ENCODE measurements around the gene SPOCK2. TPM values are rescaled to one million over a fixed set of nuclear protein-coding genes. Genes with fewer than 3 reads are reported as not detected.

Gene SPOCK2
- polyA plus RNA-seq, 1 experiment: 0.04 TPM

DNA sequence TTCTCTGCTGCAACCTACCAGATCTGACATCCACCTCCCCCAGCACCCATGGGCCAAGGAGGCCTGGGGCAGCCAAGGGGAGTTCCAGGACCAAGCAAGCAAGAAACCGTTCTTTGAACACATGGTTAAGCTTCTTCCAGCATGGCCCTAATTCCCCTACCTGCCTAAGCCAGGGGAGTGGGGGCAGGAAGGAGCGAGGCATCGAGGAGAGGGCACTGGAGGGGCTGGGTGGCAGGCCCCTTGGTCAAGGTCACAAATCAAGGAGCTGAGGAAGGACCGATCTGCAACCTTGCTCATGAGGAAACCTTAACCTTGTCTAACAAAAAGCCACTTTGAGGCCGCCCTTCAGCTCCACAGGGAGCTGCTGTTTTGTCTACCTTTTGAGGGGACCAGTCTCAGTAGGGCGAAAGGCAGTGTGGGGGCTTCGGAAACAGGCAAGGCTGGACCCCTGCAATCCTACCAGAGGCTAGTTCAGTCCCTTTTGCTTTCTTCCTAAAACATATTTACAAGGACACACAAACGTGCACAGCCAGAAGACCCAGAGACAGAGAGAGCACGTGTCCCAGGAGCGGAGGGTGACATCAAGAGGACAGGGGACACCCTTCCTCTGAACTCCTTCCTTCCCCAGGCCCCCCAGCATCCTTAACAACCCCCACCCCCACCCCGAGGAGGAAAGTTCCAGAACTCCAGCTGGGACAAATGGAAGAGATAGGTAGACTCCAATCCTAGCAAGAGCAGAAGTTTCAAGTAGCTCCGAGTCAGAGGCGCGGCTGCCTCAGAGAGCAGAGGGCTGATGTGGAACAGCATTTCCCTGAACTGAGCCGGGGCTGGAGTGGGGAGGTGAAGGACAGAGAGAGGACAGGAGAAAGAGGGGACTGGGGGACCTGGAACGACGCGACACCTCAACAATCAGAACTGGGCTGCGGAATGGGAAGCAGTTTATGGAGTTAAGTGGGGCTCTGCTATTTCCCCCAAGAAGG is 28.2 kb downstream of the SPOCK2 start:
- POLR2A ChIA-PET: no interaction called here
- TF ChIP-seq, protein P1, sequence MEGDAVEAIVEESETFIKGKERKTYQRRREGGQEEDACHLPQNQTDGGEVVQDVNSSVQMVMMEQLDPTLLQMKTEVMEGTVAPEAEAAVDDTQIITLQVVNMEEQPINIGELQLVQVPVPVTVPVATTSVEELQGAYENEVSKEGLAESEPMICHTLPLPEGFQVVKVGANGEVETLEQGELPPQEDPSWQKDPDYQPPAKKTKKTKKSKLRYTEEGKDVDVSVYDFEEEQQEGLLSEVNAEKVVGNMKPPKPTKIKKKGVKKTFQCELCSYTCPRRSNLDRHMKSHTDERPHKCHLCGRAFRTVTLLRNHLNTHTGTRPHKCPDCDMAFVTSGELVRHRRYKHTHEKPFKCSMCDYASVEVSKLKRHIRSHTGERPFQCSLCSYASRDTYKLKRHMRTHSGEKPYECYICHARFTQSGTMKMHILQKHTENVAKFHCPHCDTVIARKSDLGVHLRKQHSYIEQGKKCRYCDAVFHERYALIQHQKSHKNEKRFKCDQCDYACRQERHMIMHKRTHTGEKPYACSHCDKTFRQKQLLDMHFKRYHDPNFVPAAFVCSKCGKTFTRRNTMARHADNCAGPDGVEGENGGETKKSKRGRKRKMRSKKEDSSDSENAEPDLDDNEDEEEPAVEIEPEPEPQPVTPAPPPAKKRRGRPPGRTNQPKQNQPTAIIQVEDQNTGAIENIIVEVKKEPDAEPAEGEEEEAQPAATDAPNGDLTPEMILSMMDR (IDR thresholded peaks at IDR 0.05; ENCODE audit: insufficient read depth, low read depth, low read length): no peak
- CTCF ChIA-PET: interaction anchor here (0.9 to 3.7 kb wide), 8 partner anchors 11 to 164 kb away, joined by 3 to 17 read pairs (median 3); partner anchors contain the start of gene CHST3

DNA sequence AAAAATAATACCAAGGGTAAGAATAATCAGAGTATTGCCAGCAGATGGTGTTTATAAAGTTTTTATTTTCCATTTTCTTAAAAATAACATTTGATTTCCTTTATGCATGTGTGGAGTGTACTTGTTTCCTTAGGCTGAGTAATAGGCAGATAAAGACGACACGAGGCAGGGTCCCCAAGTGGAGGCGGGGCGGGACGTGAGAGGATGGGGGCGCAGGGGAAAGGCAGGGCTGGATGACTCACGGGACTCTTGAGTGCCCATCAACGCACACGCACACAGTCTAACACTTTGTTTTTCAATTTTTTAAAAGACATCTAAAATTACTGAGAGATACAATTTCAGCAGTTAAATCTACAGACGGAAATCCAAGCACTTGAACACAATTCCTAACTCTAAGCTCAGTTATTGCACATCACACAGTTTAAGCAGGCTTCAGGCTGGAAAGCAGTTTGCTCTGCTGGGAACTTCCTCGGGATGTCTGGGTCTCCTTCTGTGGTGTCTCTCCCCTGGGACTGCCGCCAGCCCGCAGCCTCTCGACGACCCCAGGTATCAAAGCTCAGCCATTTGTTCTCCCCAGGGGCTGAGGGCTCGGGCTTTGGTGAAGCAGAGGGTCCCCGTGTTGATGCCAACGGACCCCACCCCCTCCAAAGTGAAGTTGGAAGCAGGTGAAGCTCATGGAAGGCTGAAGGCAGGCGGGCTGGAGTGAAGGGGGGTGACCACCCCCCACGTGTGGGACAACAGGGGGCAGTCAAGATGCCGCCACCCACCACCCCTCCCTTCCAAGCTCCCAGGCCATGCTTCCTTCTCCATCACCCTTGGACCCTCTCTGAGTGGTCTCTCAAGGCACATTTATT is 29.1 kb downstream of the SPOCK2 start:
- no peak for DNase-seq (ENCODE audit: low read depth)
- TF ChIP-seq, protein P1 (IDR thresholded peaks at IDR 0.05; ENCODE audit: insufficient read depth, low read depth, low read length): no peak
- CTCF ChIA-PET: interaction anchor here (0.9 to 2.0 kb wide), 7 partner anchors 10 to 163 kb away, joined by 3 to 17 read pairs (median 3); partner anchors contain the start of gene CHST3
- no peaks in the 10 kb centered on the region for H3K36me3 ChIP-seq (ENCODE audit: control insufficient read depth, insufficient read depth, low read length)
- peaks cover 8% of the 10 kb centered on the region for H3K27me3 ChIP-seq (ENCODE audit: control insufficient read depth, insufficient read depth, low read length)
- H3K4me3 ChIP-seq (ENCODE audit: low read depth, low read length): no peak overlapping the region
- POLR2A ChIA-PET: no interaction called here

More for the DNA sequence above, 28.2 kb downstream of the SPOCK2 start:
- peaks cover 7% of the 10 kb centered on the region for H3K27me3 ChIP-seq (ENCODE audit: control insufficient read depth, insufficient read depth, low read length)
- H3K36me3 ChIP-seq (ENCODE audit: control insufficient read depth, insufficient read depth, low read length): no peaks in the 10 kb centered on the region
- H3K4me3 ChIP-seq (ENCODE audit: low read depth, low read length): no peak overlapping the region
- DNase-seq (ENCODE audit: low read depth): no peak

DNA sequence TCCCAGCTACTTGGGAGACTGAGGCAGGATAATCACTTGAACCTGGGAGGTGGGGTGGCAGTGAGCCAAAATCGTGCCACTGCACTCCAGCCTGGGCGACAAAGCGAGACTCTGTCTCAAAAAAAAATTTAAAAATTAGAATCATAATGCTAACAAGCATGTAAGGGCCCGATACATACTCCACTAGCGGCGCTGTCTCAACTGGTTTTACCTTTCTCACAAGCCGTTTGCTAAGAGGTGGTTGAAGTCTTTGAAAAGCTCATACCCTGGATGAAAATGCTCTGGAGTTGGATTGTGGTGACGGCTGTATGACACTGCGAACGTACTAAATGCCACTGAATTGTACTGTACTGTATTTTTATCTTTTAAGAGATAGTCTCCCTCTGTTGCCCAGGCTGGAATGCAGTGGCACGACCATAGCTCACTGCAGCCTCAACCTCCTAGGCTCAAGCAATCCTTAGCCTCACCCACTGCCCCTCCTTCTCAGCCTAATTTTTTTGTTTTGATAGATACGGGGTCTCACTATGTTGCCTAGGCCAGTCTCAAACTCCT is 29.9 kb downstream of the SPOCK2 start:
- CTCF ChIA-PET: interaction anchor here (0.9 to 1.8 kb wide), 6 partner anchors 9 to 162 kb away, joined by 3 to 17 read pairs (median 3); no protein-coding TSS in a partner anchor
- DNase-seq (ENCODE audit: low read depth): no peak
- no peak overlapping the region for H3K4me3 ChIP-seq (ENCODE audit: low read depth, low read length)
- H3K36me3 ChIP-seq (ENCODE audit: control insufficient read depth, insufficient read depth, low read length): no peaks in the 10 kb centered on the region
- POLR2A ChIA-PET: no interaction called here
- peaks cover 10% of the 10 kb centered on the region for H3K27me3 ChIP-seq (ENCODE audit: control insufficient read depth, insufficient read depth, low read length)
- TF ChIP-seq, protein P1 (IDR thresholded peaks at IDR 0.05; ENCODE audit: insufficient read depth, low read depth, low read length): no peak

DNA sequence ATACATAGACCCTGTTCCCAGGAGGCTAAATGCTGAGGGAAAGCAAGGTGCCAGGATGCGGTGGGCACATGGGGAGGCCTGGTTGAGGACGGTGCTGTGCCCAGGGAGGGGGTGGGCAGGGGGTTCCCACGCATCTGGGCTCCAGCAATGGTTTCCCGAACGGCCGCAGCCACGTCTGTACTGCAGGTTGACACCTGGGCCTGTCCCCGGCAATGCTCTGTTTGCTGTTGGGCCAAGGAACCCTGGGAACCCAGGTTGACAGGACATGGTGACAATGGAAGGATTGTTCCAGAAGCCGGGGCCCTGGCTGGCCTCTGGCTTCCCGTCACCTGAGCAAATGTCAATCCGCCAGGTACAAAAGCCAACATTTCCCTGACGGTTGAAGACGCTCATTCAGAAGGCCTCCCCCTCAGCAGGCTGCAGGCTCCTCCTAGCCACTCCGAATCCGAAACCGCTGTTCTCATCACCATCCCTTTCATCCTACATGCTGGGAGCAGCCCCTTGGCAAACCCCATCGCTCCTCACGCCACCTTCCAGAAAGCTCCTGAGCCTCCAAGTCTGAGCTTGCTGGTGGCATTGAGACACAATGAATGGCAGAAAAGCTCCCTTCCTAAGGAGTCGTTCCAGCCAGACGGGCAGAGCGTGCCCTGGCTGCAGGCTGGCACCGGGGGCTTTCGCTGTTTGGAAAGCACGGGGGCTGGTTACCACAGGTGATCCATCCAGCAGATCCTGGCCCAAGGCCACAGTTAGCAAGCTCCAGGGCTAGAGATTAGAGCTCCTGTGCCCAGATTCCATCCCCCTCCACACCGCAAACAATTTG is 31.2 kb downstream of the SPOCK2 start:
- CTCF ChIA-PET: interaction anchor here (0.6 to 1.4 kb wide), 5 partner anchors 8 to 269 kb away, joined by 3 to 4 read pairs (median 3); no protein-coding TSS in a partner anchor
- Histone ChIP-seq H3K27me3 (ENCODE audit: control insufficient read depth, insufficient read depth, low read length) (peaks cover 11% of the 10 kb centered on the region), H3K36me3 (ENCODE audit: control insufficient read depth, insufficient read depth, low read length) (no peaks in the 10 kb centered on the region), H3K4me3 (ENCODE audit: low read depth, low read length) (no peak overlapping the region)
- DNase-seq (ENCODE audit: low read depth): no peak
- POLR2A ChIA-PET: no interaction called here
- TF ChIP-seq, protein P1 (IDR thresholded peaks at IDR 0.05; ENCODE audit: insufficient read depth, low read depth, low read length): no peak
